ENCODE data around the gene GIMAP5. TPM values are rescaled to one million over a fixed set of nuclear protein-coding genes. Genes with fewer than 3 reads are reported as not detected.

Gene GIMAP5
- total and polyA plus RNA-seq, 2 of the 13 experiments (the other 11 are each of a cell fraction or from before 2014, with no cell fraction given): not detected

GRCh38 chr7:150727381-150727780 is 9.8 kb upstream of the GIMAP5 start (continued):
- TF ChIP-seq ERF (CRISPR knock-in tag; IDR thresholded peaks at IDR 0.05) (no peak), ARNTL (CRISPR knock-in tag; IDR thresholded peaks at IDR 0.05) (no peak), POLR2AphosphoS5 (IDR thresholded peaks at IDR 0.05; ENCODE audit: low read depth, low read length) (no peak), ZNF275 (CRISPR knock-in tag; IDR thresholded peaks at IDR 0.05; ENCODE audit: borderline replicate concordance) (no peak), SIN3A (IDR thresholded peaks at IDR 0.05; ENCODE audit: borderline replicate concordance, low read depth, low read length) (no peak), CERS6 (CRISPR knock-in tag; IDR thresholded peaks at IDR 0.05) (no peak), JUND (CRISPR knock-in tag; IDR thresholded peaks at IDR 0.05) (no peak), EHMT2 (IDR thresholded peaks at IDR 0.05; ENCODE audit: borderline replicate concordance, low read depth, low read length) (no peak), MZF1 (CRISPR knock-in tag; IDR thresholded peaks at IDR 0.05; ENCODE audit: borderline replicate concordance) (no peak), ZNF598 (CRISPR knock-in tag; IDR thresholded peaks at IDR 0.05; ENCODE audit: borderline replicate concordance) (no peak), HOXA3 (CRISPR knock-in tag; IDR thresholded peaks at IDR 0.05) (0 out of 2 replicates have a peak, but pooled peaks have one; percentile 35), ZNF607 (CRISPR knock-in tag; IDR thresholded peaks at IDR 0.05; ENCODE audit: borderline replicate concordance) (no peak), ZNF512 (CRISPR knock-in tag; IDR thresholded peaks at IDR 0.05) (no peak), MAFG (CRISPR knock-in tag; IDR thresholded peaks at IDR 0.05) (no peak), SPEN (CRISPR knock-in tag; IDR thresholded peaks at IDR 0.05; ENCODE audit: low read depth) (peak; percentile 72; the same call in 1 of the 2 replicates), HDAC2 (CRISPR knock-in tag; IDR thresholded peaks at IDR 0.05) (peak; percentile 74), ZNF558 (CRISPR knock-in tag; IDR thresholded peaks at IDR 0.05; ENCODE audit: borderline replicate concordance) (no peak), NBN (conservative IDR thresholded peaks at IDR 0.05) (no peak), ZNF737 (CRISPR knock-in tag; IDR thresholded peaks at IDR 0.05; ENCODE audit: borderline replicate concordance) (no peak), ZNF691 (CRISPR knock-in tag; IDR thresholded peaks at IDR 0.05; ENCODE audit: borderline replicate concordance, low read depth) (no peak), ZFP36L2 (CRISPR knock-in tag; IDR thresholded peaks at IDR 0.05) (no peak), SRF (IDR thresholded peaks at IDR 0.05; ENCODE audit: low read depth, low read length) (no peak), ZNF549 (CRISPR knock-in tag; IDR thresholded peaks at IDR 0.05) (no peak), TBL1XR1 (IDR thresholded peaks at IDR 0.05; ENCODE audit: borderline replicate concordance, low read length, partially characterized antibody) (no peak), ATF2 (CRISPR knock-in tag; IDR thresholded peaks at IDR 0.05) (peak; percentile 75; the same call in 1 of the 2 replicates), NFRKB (IDR thresholded peaks at IDR 0.05) (no peak), ZNF564 (CRISPR knock-in tag; IDR thresholded peaks at IDR 0.05) (no peak)
